ENCODE results near the gene COPS8.

DNA sequence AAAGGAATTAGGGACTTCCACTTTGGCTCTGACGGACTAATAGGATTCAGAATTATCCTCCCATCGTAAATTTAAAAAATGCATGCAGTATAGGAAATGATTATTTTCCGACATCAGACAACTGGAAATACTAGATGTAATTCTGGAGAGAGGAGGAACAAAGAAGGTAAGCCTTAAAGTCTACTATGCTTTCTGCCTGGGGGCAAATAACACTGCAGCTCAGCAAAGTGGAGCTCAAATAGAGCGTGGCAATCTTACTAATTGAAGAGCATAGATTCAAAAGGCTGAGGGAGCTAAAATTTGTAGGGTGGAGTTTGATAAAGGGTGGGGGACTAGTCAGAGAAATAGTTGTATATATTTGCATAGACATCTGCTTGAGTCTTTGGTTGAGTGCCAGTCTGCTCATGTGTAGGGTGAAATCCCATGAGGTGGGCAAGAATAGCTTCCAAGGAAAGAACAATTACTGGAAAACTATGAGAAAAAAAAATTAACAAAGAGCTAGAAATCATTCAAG lies 23.8 kb downstream of the COPS8 start:
- TF ChIP-seq CTCF (IDR thresholded peaks at IDR 0.05) (no peak), POLR2A (IDR thresholded peaks at IDR 0.05) (no peak)

All from breast epithelium (tissue), 3 donors.